HG02840 (cell line): Measurements from ENCODE around the gene LPIN1.
A peak's percentile ranks its signal among the peaks of the same experiment; 100 is the strongest.

Experiments
- ATAC-seq: cut with Tn5 transposase; IDR thresholded peaks from one replicate; pipeline ENCODE4 v1.9.1; 2021; ENCODE audit warnings: mild to moderate bottlenecking, moderate library complexity, moderate number of reproducible peaks; ENCODE audit not compliant: unreplicated experiment, low FRiP score

The LPIN1 gene

DNA sequence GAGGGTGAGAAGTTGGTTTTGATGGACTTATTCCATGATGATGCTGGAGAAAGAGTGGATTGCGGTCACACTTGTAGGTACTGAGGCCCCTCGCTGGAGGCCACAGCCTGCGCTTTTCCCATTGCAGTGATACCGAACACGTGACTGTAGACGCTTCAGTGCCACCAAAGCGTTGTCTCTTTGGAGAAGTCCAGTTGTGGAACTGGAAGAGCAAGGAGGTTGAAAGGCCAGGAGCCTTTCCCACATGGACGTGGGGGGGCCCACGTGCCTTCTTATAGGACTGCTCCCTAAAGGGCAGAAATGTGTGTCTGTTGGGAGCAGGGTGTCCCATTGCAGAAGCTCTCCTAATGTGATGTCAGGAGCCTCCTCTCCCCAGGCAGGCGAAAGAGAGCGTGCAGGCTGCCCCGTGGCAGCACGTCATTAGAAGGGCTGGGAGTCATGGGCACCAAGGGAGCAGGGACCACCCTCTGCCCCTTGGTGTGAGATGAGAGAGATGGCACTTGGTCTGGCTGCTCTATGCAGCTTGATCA is 31.5 kb downstream of the LPIN1 start:
- no peak for ATAC-seq

DNA sequence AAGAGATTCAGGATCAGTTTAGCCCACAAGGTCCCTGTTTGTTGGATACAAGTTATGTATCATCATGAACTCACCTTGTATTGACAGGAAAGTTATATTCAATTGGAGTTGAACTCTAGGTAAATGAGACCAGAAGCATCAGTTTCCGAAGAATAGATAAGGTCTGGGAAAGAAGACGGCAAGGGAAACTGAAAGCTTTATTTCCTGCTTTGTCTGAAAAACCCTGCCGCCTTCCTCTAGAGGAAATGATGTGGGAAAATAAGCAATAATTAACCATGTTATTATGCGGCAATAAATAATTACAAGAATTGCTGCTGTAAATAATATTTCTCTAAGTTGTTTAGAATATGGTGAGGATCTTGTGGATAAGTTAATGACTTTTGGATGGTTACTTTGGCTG is 32.0 kb downstream of the LPIN1 start:
- no peak for ATAC-seq

DNA sequence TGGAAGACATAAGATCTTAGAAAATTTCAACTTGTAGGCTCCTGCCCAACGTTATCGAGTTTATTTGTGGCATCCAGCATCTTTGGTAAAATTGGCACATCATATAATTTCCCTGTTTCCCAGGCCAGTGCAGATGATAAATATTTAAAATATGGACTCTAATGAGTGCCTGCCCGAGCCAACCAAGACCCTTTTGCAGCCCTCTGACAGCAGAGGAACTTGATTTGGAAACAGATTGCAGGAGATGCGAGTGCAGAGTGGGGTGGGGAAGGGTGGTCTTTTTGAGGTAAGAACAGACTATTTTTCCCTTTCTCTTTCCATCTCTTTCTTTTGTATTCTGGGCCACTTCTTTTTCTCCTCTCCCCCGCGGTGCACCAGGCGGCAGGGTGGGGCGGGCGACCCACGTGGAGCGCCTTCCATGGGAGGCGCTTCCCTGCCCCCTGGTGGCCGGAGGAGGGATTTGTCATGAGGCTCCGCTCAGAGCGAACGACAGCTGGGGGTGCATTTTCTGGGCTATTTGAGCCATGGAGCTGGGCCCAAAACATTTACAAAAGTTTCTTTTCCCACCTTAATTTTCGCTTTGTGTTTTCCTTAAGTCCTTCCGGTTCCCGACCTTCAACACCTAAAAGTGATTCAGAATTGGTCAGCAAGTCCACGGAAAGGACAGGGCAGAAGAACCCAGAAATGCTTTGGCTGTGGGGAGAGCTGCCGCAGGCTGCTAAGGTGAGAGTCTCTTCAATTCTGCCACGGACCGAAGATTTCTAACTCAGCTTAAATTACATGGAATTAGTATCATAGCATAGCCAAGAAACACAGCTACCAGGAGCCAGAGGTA is 32.7 kb downstream of the LPIN1 start:
- ATAC-seq, result peak; percentile 74

DNA sequence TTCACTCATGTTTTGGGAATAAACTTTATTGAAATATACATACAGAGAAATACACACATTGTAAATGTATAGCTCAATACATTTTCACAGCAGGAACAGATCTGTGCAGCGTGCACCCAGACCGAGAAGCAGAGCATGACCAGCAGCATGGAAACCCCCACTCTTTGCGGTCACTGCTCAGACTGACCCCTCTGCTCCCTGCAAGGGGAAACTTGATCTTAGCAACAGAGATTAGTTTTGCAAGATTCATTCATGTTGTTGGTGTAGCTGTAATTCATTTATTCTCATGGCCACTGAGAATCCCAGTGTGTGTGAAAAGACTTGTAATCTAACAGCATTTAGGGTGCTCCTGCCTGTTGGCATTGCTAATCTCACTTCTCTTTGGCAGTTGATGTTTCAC is 35.2 kb downstream of the LPIN1 start:
- ATAC-seq, result no peak

DNA sequence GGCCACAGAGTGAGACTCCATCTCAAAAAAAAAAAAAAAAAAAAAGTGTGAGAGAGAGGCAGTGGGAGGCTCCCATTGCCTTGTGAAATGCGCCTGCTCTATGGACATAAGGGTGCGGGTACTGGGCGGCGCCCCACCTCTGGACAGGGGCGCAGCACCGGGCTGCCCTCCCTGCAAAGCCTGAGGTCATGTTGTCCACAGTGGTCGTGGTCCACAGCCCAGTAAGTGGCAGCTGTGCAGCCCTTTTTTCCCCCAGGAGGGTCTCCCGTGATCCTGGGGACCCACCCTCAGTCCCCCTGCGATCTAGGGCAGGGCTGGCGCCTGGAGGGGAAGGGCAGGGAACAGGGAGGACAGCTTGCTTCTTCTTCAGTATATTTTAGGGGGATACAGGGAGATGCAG is 37.8 kb downstream of the LPIN1 start:
- no peak for ATAC-seq

DNA sequence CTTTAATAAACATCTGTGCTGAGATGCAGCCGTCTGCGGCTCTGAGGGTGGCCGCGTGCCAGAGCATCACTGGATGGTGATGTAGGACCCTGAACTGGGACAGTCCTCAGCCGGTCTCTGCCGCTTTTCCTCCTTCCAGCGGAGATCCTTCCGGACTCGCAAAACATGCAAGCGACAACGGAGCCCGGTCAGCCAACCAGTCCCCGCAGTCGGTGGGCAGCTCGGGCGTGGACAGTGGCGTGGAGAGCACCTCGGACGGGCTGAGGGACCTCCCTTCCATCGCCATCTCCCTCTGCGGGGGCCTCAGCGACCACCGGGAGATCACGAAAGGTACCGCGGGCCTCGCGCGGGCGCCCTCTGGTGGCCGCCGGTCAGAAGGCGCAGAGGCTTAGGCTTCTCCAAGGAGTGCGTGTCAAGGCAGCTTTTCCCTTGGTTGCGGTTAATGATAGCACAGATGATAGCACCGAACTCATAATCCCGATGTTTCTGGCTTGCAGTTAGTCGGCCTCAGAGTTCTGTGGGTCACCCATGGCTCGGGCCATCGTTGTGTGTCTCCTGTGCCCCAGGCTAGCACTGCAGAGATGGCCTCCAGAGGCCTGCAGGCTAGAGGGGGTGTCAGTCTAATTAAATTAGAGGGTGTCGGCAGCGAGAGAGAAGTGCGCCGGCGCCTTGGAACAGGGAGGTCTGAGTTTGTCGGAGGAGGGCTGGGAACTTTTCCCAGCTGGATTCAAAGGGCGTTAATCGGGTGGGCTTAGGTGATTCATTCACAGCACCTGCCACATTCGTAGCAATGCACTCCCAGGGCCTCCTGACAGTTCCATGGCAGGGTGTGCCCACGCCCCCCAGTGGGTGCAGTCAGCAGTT is 38.5 kb downstream of the LPIN1 start:
- ATAC-seq, result no peak

DNA sequence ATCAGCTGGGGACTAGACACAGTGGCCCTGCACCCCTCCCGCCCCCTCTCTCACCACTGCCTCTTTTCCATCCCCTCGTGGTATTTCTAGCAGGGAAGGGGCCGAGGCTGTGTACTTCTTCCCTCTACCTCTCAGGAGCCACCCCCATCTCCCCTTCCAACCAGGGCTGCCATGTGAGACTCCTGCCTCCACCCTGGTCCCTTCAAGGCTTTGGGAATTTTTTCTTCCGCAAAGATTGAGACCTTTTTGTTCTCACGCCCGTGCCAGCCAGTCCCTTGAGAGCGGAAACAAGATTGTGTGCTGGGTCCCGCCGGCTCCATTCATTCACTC is 39.1 kb downstream of the LPIN1 start:
- ATAC-seq, result no peak

DNA sequence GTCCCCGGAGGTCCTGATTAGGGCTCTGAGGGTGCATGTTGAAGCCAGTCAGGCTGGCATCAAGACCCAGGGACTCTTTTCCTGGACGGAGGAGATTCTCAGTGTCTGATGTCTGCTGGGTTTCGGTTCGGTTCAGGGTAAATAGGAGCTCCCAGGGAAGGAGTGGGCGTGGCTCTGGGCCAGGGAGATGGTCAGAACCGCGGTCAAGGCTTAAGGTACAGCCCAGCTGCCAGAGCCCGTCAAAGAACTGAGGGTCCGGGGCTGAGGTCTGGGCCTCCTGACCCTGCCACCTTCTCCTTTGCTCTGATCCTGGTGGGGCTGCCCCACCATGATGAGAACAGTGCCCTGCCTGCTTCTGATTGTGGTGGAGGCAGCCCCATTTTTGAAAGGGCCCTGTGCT is 39.8 kb downstream of the LPIN1 start:
- no peak for ATAC-seq

DNA sequence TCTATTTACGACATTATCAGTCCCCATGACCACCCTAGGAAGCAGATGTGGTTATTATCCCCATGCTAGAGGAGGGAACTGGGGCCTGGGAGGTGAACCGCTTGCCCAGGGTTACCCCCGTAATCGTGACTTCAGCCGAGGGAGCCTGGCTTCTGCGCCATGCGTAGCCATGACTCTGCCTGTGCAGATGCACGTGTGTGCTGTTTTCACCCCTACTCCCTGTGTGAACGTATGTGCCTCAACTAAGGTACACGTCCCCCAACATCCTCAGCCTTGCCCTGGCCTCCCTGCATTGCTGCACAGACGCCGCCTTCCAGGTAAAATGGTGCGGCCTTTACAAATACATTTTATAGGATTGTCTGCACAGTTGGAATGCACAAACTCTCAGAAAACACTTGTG is 40.2 kb downstream of the LPIN1 start:
- ATAC-seq, result no peak

DNA sequence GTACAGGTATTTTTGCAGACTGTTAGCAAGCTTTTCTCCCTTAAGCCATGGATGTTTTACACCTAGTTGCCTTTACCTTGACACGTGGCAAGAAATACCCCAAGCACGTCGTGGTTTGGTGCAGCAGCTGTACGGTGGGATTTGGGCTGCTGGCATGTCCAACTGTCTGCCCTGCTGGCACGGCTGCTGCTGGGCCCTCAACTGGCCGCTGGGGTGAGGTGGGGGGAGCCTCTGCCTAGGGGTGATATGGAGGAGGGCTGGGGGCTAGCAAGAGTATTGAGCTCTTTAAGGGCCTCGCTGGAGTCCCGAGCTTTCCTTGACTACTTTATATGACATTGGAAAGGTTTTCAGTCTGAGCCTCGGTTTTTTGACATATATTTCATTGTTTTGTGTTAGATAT is 41.6 kb downstream of the LPIN1 start:
- no peak for ATAC-seq

DNA sequence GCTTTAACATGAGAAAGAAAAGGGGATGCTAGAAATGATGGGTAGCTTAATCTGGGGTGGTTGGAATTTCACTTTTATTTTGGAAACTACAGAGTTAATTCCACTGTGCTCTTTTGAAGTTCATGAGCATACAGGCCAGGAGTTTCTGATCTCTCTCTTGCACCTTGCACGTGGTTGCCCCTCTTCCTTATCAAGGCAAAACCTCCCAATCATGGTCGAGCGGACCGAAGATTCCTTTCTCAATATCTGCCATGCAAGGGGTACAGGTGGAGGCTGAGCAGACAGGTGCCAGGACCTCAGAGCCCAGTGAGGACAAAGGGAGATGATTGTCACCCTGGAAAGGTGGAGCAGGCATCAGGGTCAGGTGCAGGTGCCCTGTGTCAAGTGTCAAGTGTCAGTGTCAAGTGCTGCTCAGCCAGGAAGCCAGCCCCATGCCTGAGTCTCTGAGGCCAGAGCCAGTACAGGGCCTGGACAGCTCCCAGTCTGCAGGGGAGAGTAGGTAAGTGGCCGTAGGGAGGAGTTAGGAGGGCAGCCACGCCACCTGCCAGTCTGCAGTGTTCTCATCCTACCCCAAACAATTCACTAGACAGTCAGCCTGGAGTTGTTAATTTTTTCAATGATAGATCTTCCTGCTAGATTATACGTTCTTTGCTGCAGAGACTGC is 42.2 kb downstream of the LPIN1 start:
- ATAC-seq, result no peak

DNA sequence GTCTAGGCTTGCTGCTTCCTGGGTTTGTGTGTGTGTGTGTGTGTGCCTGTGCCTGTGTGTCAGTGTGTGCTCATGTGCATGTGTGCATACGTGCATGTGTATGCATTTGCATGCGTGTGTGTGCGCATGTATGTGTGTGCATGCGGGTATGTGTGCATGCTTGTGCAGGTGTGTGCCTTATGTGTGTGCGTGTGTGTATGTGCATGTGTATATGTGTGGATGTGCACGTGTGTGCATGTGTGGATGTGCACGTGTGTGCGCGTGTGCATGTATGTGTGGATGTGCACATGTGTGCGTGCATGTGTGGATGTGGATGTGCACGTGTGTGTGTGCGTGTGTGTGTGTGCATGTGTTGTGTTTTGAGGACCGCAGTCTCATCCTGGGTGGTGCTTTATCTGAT is 42.8 kb downstream of the LPIN1 start:
- ATAC-seq, result no peak

DNA sequence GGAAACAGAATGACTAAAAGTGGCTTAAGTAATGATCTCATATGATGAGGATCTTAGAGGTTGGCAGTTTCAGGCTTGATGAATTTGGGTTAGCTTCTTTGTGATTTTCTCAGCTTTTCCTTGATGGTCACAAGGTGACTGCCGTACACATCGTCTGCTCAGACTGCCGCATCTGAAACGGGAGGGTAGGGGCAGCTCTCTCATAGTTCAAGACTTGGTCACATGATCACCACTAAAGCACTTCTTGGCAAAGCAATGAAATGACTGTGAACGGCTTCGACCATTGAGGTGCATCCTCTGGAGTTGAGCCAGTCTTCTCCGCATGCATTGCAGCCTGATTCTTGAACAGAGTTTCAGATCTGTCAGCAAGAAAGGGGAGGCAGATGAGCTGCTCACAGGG is 43.8 kb downstream of the LPIN1 start:
- no peak for ATAC-seq

DNA sequence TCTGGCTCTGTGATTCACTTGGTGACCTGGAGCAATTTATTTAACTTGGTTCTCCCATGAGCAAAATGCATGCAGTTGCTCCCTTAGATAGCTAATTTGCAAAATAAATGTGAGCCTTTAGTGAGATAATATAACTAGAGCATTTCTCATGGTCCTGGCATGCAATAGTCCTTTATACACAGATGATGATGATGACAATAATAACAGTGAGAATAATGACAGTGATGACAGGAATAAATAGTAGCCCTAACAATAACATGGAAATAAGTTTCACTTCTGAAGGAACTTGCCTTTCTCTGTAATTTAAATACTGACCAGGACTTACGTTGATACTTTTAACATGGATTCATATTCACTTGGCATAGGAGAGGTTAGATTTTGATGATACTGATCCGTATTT is 49.2 kb downstream of the LPIN1 start:
- ATAC-seq, result no peak

DNA sequence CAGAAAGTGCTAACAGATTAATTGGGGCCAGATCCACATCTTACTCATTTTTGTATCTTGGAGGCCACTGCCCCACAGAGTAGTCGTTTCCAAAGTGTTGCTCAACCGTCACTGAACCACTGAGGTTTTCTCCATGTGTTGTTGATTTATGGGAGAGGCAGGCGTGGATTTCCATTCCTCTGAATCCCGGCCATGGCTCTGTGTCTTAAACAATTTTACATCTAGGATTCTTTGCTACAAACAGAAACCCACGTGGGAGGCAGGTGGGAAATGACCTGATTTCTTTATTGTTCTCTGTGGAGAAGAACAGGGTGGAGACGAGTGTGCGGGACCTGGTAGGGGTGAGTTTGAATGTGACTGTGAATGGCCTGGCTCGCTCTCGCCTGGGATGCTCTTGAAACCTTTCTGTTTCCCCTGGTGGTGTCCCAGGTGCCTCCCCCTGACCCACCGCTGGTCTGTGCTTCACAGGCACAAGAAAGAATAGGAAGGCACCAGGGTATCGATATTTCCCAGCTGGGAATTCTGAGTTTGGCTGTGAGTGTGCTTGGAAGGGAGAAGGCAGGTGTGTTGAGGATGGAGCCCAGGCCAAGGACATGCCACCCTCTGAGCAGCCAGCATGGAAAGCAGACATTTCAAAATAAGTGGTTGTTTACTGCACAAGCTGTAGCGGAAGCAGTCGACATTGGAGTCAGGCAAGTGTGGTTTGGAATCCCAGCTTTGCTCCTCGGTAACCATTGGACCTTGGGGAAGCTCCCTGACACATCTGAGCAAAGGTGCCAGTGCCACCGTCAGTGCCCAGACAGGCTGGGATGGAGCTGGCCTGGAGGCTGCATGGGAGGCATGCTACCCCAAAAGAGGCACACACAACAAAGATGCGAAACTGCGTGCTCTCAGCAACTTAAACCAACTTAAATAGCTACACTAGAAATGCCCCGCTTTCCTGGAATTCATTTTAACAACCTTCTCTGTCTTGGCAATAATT is 50.0 kb downstream of the LPIN1 start:
- no peak for ATAC-seq

DNA sequence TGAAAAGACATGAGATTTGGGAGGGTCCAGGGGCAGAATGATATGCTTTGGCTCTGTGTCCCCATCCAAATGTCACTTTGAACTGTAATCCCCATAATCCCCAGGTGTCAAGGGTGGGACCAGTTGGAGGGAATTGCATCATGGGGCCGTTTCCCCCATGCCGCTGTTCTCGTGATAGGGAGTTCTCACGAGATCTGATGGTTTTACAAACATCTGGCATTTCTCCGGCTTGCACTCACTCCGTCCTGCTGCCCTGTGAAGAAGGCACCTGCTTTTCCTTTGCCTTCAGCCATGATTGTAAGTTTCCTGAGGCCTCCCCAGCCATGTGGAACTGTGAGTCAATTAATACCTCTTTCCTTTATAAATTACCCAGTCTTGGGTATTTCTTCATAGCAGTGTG is 51.4 kb downstream of the LPIN1 start:
- no peak for ATAC-seq

DNA sequence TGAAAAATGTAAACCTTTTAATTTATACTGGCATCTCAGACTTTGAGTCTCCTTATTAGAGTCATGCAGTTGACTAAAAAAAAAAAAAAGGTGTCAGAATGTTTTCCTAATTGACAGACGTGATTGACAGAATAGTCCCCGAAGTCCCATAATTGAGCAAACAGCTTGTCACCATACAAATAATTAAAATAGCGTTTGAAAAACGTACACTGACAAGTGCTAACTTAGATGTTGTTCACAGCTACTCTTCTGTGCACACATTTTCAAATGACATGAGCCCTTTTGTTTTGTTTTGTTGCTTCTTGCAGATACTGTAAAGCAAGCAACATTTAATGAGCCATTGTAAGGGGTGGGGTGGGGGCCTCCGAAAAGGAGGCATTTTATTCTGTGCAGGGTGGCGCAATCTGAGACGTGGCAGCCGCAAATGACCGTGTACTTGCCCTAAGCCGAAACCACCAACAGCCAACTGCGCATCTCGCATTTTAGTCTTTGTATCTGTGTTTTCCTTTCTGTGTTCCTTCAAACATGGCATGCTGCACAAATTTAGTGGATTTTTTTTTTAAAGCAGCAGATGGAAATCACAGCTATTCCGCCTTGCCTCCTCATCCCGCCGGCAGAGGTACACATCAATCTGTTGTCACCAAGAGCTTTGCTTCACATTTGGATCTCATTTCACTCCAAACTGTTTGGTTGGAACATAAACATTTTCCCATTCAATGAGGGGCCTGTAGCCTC is 52.4 kb downstream of the LPIN1 start:
- no peak for ATAC-seq

DNA sequence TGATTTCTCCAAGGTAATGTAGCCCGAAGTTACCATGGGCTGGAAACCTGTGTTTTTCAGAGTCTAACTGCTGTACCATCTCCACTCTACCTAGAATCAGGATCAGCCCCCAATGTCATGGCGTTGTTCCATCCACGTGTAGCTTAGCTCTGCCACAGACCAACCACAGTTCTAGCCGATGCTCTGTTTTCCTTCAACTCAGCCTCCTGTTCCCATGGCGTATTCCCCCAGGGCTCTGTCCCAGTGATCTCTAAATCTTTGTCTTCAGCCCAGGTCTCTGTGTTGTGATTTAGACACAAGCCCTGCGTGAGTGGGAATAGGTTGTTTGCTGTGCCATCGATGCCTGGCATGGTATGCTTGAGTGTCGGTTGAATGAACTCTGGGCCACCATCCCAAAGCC is 53.4 kb downstream of the LPIN1 start:
- ATAC-seq, result no peak

DNA sequence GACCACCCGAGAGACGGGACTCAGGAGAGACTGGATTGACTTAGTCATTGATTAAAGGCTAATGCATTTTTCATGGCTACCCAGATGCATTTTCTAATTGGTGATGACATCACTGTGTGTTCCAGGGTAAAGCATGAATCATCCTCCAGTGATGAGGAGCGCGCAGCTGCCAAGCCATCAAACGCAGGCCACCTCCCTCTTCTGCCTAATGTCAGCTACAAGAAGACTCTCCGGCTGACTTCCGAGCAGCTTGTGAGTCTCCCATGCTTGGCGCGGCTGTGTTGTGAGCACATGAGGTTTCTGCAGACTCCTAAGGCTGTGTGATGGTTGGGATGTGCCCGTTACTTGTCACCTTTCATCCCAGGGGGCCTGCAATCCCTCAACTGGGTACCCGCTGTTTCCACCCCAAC is 56.4 kb downstream of the LPIN1 start:
- no peak for ATAC-seq
